Nephron progenitor cell (in vitro differentiated cells): Measurements from ENCODE around the gene FAM180B.

Experiments
- DNase-seq: peaks from one replicate; pipeline ENCODE4 v3.0.0; 2021
- H3K27ac Mint-ChIP-seq: 2 replicates; pipeline ENCODE4 v1.8.0; 2021; ENCODE audit warnings: mild to moderate bottlenecking, moderate library complexity, mixed read lengths
- H3K27me3 Mint-ChIP-seq: 2 replicates; pipeline ENCODE4 v1.8.0; 2021; ENCODE audit warnings: mild to moderate bottlenecking, low read depth, mixed read lengths; ENCODE audit not compliant: poor library complexity
- H3K36me3 Mint-ChIP-seq: 2 replicates; pipeline ENCODE4 v1.8.0; 2021; ENCODE audit warnings: low read depth, mixed read lengths
- H3K4me1 Mint-ChIP-seq: 2 replicates; pipeline ENCODE4 v1.8.0; 2021; ENCODE audit warnings: mixed read lengths
- H3K4me3 Mint-ChIP-seq: 2 replicates; pipeline ENCODE4 v1.8.0; 2021; ENCODE audit warnings: mild to moderate bottlenecking, moderate library complexity, mixed read lengths
- H3K9me3 Mint-ChIP-seq: 2 replicates; pipeline ENCODE4 v1.8.0; 2021; ENCODE audit warnings: mild to moderate bottlenecking, moderate library complexity, mixed read lengths
- TF ChIP-seq, protein P1 (sequence below): fragments of 200-600 bp; sonication (generic); IDR thresholded peaks from 2 replicates; pipeline ENCODE4 v1.5.0; 2021; ENCODE audit warnings: antibody characterized with exemption

Gene FAM180B

DNA sequence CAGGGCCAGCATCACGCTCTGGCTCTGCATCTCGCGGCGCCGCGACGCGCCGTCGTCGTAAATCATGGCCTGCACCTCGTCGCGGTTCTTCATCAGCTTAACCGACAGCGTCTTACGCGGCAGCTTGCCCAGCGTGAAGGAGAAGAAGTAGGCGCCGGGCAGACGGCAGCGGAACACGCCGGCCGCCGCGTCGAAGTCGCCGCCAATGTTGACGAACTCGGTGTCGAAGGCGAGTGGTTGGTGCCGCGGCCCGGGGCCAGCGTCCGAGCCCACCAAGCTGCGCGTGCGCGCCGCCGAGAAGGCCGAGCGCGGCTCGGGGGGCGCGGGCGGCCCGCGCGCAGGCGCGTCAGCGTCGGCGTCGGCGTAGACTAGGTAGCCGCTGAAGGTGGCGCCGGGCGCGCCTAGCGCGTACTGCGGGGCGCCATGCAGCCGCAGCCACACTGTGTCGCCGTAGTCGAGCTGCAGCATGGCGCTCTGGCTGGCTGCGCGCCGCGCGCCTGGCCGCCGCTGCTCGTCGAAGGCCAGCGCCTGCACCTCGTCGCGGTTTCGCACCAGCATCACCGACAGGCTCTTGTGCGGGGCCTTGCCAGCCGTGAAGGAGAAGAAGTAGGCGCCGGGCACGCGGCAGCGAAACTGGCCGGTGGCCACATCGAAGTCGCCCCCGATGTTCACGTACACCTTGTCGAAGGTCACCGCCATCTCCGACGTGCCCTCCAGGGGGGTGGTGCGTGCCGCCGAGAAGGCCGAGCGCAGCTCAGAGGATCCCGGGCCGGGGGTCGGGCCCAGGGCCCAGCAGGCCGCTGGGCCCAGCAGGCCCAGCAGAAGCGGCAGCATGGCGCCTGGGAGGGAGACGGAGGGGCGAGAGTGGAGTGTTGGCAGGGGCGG lies 3.7 kb downstream of the FAM180B start:
- Mint-ChIP-seq H3K4me1 (peaks cover 60% of the 10 kb centered on the region), H3K27ac (no peak overlapping the region), H3K9me3 (no peaks in the 10 kb centered on the region), H3K4me3 (no peak overlapping the region), H3K27me3 (peaks cover 26% of the 10 kb centered on the region), H3K36me3 (peaks cover 14% of the 10 kb centered on the region)
- TF ChIP-seq, protein P1, sequence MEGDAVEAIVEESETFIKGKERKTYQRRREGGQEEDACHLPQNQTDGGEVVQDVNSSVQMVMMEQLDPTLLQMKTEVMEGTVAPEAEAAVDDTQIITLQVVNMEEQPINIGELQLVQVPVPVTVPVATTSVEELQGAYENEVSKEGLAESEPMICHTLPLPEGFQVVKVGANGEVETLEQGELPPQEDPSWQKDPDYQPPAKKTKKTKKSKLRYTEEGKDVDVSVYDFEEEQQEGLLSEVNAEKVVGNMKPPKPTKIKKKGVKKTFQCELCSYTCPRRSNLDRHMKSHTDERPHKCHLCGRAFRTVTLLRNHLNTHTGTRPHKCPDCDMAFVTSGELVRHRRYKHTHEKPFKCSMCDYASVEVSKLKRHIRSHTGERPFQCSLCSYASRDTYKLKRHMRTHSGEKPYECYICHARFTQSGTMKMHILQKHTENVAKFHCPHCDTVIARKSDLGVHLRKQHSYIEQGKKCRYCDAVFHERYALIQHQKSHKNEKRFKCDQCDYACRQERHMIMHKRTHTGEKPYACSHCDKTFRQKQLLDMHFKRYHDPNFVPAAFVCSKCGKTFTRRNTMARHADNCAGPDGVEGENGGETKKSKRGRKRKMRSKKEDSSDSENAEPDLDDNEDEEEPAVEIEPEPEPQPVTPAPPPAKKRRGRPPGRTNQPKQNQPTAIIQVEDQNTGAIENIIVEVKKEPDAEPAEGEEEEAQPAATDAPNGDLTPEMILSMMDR = no peak
- no peak for DNase-seq

- TF ChIP-seq, protein P1 = no peak
- H3K4me3 Mint-ChIP-seq = peak overlapping the region; percentile 92
- H3K9me3 Mint-ChIP-seq = no peaks in the 10 kb centered on the region
- peaks cover 26% of the 10 kb centered on the region for H3K27me3 Mint-ChIP-seq
- H3K4me1 Mint-ChIP-seq = peaks cover 64% of the 10 kb centered on the region
- peak overlapping the region; percentile 99 for H3K27ac Mint-ChIP-seq
- peaks cover 11% of the 10 kb centered on the region for H3K36me3 Mint-ChIP-seq
- peak; percentile 39 for DNase-seq
Measured at GRCh38 chr11:47591764-47592163, 5.3 kb downstream of the FAM180B start.

GRCh38 chr11:47592251-47592650 lies 5.8 kb downstream of the FAM180B start:
- Mint-ChIP-seq H3K9me3 (no peaks in the 10 kb centered on the region), H3K4me1 (peaks cover 63% of the 10 kb centered on the region), H3K27me3 (peaks cover 26% of the 10 kb centered on the region), H3K27ac (peak overlapping the region; percentile 99), H3K36me3 (peaks cover 11% of the 10 kb centered on the region), H3K4me3 (peak overlapping the region; percentile 92)
- TF ChIP-seq, protein P1 = no peak
- DNase-seq = no peak

DNA sequence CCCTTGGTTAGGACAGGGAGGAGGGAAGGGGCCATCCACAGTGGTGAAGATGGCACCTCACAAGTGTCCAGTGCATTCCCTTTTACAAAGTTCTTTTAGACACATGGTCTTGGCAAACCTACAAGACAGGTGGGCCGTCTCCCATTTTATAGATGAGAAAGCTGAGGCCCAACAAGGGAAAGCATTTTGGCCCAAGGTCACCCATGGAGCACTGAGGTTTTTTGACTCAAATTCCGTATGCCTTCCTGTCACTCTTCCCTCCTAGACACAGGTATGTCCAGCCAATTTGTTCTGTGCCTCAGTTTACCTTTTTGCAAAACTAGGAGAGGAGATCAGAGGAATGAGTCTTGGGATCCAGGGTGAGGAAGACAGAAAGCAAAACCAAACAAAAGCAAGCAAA lies 6.5 kb downstream of the FAM180B start:
- H3K27me3 Mint-ChIP-seq = peaks cover 26% of the 10 kb centered on the region
- H3K4me3 Mint-ChIP-seq = peak overlapping the region; percentile 92

DNA sequence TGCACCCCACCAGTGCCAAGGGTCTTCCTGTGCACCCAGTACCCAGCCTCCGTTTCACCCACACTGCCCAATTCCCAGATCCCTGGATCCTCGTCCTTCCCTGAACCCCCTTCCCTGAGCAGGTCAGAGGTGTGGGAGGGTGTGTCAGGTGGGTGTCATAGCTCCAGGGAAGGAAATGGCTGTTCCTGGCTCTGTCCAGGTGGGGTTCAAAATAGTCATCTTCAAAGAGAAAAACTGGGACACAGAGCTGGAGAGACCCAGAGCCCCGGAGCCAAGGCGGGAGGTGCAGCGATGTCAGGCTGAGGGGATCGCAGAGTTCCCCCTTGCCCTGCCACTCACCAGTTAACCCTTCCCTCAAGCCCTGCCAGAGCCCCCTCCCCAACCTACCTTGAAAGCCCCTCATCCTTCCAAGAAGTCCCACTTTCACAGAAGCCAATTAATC lies 7.0 kb downstream of the FAM180B start:
- DNase-seq = no peak
- Mint-ChIP-seq H3K27ac (peak overlapping the region; percentile 85), H3K27me3 (peaks cover 26% of the 10 kb centered on the region), H3K9me3 (no peaks in the 10 kb centered on the region), H3K36me3 (peaks cover 8% of the 10 kb centered on the region), H3K4me3 (peak overlapping the region; percentile 92), H3K4me1 (peaks cover 56% of the 10 kb centered on the region)
- TF ChIP-seq, protein P1 = no peak

More for the DNA sequence above, 6.5 kb downstream of the FAM180B start:
- Mint-ChIP-seq H3K36me3 (peaks cover 11% of the 10 kb centered on the region), H3K9me3 (no peaks in the 10 kb centered on the region), H3K27ac (no peak overlapping the region), H3K4me1 (peaks cover 58% of the 10 kb centered on the region)
- TF ChIP-seq, protein P1 = no peak
- DNase-seq = no peak
